ENCODE results near the gene ZNF862.

DNA sequence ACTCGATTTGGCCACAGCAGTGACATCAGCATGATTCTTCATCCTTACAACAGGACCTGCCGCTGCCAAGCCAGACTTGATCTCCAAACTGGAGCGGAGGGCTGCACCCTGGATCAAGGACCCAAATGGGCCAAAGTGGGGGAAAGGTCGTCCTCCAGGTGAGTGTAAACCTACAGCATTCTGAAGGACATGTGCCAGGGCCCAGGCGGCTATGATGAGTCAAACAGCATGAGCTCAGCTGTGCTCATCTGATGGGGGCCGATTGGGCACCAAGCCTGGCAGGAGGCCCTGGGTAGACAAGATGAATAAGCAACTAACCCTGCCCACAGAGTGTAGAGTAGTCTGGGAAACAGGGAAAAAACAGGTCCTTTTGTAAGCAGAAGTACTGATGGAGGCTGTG is 21.2 kb downstream of the ZNF862 start:
- TF ChIP-seq, protein P1, sequence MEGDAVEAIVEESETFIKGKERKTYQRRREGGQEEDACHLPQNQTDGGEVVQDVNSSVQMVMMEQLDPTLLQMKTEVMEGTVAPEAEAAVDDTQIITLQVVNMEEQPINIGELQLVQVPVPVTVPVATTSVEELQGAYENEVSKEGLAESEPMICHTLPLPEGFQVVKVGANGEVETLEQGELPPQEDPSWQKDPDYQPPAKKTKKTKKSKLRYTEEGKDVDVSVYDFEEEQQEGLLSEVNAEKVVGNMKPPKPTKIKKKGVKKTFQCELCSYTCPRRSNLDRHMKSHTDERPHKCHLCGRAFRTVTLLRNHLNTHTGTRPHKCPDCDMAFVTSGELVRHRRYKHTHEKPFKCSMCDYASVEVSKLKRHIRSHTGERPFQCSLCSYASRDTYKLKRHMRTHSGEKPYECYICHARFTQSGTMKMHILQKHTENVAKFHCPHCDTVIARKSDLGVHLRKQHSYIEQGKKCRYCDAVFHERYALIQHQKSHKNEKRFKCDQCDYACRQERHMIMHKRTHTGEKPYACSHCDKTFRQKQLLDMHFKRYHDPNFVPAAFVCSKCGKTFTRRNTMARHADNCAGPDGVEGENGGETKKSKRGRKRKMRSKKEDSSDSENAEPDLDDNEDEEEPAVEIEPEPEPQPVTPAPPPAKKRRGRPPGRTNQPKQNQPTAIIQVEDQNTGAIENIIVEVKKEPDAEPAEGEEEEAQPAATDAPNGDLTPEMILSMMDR (IDR thresholded peaks at IDR 0.05): no peak
- no peak for TF ChIP-seq EZH2 (IDR thresholded peaks at IDR 0.05; ENCODE audit: borderline replicate concordance, insufficient read depth, low read depth, low read length, poor library complexity, severe bottlenecking)
